PFSK-1 (cell line): ENCODE measurements around the gene HGF.

Experiments used
- FOXP2 ChIP-seq: optimal IDR thresholded peaks from 2 replicates; pipeline ENCODE3; 2011; ENCODE audit warnings: borderline replicate concordance, control low read depth, inconsistent platforms; ENCODE audit not compliant: insufficient read depth; ENCODE audit errors: extremely low read length, extremely low read depth
- POLR2AphosphoS5 ChIP-seq: IDR thresholded peaks from 2 replicates; pipeline ENCODE4 v1.6.1; 2012; ENCODE audit warnings: low read depth, mild to moderate bottlenecking, control low read depth, low read length, moderate library complexity
- SIN3A ChIP-seq: IDR thresholded peaks from 2 replicates; pipeline ENCODE4 v1.6.1; 2012; ENCODE audit warnings: mild to moderate bottlenecking, low read length, moderate library complexity, borderline replicate concordance; ENCODE audit not compliant: insufficient read depth
- TAF1 ChIP-seq: IDR thresholded peaks from 2 replicates; pipeline ENCODE4 v1.6.1; 2012; ENCODE audit warnings: low read length, control low read depth, borderline replicate concordance; ENCODE audit not compliant: insufficient read depth

DNA sequence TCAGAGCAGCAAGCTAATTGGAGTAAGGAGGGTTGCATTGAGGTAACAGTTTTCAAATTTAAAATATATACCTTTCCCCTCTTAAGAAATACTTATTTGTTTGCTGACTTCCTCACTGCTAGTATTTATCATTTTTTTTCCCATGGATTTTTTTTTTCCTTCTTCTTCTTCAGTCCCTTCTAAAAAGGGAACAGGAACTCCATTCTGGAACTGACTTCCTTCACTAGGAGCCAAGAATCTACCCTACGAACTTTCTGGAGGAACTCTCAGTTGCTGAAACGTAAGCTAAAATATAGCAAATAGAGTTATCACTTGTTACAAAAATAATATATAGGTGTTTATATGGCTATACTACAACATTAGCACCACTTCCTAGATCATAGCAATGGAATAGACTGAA is 95.4 kb downstream of the HGF start:
- no peak for TF ChIP-seq POLR2AphosphoS5
- TF ChIP-seq SIN3A, result no peak
- TF ChIP-seq TAF1, result no peak
- TF ChIP-seq FOXP2, result no peak
